GM12875 (cell line): Measurements from ENCODE around the gene LIPT2.

ENCODE experiments used
- H3K4me3 ChIP-seq: one replicate; pipeline ENCODE4 v1.5.1; 2011; ENCODE audit warnings: low read depth, low read length, control low read depth
- TF ChIP-seq, protein P1 (sequence below): IDR thresholded peaks from 2 replicates; pipeline ENCODE4 v1.5.1; 2011; ENCODE audit warnings: low read depth, mild to moderate bottlenecking, control low read depth, inconsistent platforms, low read length, moderate library complexity, borderline replicate concordance; ENCODE audit not compliant: insufficient read depth

The LIPT2 gene

DNA sequence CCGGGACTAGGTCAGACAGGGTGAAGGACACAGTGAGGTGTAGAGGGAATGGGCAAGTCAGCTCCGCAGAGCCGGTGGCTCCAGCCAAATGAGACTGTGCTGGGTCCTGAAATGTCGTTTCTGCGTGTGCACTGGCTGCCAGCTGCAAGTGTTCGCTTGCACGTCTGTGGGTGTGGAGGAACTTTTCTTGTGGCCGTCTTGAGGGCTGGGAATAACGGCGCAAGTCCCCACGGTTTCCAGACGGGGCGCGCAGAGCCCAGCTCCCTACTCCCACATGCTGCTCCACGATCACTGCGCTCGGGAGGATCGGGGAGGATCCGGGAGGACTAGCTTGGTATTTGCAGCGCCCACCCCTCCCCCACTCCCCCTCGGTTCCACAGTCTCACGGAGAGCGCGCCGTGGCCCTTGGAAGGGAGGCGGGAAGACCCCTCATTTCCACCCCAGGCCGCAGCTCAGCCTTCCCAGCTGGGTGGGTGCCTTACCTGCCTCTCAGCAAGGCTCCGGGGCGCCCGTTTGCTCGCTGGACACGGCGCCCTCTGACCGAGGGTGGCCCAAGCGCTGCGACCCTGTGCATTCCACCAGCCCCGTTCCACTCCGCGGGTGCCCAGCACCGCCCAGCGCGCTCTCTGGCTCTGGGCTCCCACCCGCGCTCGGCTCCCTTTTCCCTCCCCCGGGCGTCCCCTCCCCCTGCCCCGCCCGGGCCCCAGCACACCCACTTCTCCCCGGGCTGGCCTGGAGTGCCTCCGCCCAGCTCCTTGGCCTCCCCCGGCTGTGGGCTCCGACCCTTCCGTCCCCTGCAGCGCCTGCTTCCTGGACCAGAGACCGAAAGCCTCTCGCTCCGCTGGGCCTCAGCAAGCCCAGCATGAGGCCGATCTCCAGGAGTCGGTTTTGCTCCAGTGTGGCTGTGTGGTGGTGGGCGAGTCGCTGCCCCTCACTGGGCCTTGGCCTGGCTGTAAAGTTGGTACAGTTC lies 26.3 kb downstream of the LIPT2 start, which contains the start of gene KCNE3:
Gene KCNE3, minus strand, starts transcription at position 634 of the 970 bp plus-strand sequence. CDS start 9,986 bp downstream, outside the sequence.
- H3K4me3 ChIP-seq, result no peak within 1 kb of the TSS
- TF ChIP-seq, protein P1, sequence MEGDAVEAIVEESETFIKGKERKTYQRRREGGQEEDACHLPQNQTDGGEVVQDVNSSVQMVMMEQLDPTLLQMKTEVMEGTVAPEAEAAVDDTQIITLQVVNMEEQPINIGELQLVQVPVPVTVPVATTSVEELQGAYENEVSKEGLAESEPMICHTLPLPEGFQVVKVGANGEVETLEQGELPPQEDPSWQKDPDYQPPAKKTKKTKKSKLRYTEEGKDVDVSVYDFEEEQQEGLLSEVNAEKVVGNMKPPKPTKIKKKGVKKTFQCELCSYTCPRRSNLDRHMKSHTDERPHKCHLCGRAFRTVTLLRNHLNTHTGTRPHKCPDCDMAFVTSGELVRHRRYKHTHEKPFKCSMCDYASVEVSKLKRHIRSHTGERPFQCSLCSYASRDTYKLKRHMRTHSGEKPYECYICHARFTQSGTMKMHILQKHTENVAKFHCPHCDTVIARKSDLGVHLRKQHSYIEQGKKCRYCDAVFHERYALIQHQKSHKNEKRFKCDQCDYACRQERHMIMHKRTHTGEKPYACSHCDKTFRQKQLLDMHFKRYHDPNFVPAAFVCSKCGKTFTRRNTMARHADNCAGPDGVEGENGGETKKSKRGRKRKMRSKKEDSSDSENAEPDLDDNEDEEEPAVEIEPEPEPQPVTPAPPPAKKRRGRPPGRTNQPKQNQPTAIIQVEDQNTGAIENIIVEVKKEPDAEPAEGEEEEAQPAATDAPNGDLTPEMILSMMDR, result no peak

DNA sequence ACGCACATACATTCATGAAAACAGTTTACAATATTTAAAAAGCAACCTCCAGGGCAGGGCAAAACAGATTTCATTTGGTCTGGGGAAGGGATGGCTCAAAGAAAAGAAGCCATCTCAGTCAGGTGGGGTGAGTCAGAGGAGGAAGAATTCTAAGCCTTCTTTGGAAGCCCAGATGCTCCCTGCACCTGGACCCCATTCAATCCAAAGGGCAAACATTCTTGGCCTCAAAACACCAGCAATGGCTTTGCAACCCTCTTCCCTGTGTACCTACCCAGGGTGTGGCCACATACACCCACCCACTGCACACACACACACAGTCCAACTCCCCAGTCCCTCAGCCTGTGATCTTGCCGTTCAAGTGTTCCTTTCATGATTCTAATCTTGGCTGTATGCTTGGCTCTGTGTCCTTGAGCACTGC lies 28.2 kb downstream of the LIPT2 start:
- no peak overlapping the region for H3K4me3 ChIP-seq
- TF ChIP-seq, protein P1, result no peak

DNA sequence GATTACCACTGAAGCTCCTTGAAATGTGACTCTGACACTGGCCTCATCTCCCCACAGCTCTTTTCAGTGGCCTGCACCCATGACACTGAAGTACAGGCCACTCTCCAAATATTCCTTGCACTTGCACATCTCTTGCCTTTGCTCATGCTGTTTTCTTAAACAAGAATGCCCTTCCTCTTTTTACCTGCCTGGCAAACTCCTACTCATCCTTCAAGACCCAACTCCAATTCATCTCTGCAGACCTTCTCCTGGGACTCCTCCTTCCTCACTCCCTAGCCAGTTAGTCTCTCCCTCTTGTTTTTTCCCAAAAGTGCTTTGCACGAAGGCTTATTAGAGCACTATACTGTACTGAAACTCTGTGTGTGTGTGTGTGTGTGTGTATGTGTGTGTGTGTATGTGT lies 28.8 kb downstream of the LIPT2 start:
- no peak overlapping the region for H3K4me3 ChIP-seq
- TF ChIP-seq, protein P1, result no peak

DNA sequence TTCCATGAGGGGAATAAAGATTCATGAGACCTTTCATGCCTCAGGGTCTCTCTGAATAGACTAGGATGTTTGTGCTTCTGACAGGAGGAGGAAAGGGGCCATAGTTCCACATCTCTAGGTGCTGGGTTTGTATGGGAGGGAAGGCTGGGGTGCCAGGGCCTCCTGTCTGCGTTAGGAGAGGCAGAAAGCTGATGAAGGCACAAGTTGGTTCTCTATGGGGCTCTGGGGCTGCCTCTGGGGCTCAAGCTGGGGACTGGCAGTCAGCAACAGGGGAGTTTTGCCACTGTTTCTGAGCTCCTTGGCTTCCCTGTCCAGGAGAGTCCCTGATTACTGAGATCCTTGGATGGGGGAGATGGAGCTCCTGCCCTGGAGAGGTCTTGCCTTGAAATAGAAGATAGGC lies 30.3 kb downstream of the LIPT2 start:
- H3K4me3 ChIP-seq, result no peak overlapping the region
- TF ChIP-seq, protein P1, result no peak

DNA sequence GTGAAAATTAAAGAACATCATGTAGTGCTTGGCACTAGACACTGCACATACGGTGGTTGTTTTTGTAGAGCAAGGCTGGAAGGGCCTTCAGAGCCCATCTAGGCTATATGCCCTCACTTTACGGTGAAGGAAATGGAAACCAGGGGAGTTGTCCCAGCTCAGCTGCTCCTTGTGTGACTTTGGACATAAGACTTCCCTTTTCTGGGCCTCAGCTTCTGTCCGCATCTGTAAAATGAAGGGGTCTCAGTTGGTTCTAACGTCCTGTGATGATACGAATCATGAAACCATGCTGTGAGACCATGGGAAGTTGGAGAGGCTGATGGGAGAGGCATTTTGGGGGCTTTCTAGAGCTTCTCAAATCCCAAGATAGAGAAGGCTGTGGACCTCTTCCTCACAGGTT lies 30.9 kb downstream of the LIPT2 start:
- no peak overlapping the region for H3K4me3 ChIP-seq
- TF ChIP-seq, protein P1, result no peak

DNA sequence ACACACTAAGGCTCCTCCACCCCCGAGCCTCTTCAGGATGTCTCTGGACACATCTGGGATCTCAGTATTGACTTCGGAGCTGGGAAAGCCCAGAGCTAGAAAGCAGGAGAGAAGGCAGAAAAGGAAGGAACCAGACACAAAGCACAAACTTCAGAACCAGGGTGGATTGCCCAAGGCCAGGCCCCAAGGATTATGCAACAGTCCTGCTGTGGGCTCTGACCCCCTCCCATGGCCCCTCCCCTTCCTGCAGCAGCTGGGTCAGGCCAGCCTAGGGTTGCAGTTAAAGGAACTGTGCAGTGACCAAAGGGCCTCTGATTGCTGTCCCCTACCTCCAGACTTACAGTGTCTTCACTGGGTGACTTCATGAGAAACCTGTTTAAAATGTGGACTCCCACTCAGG lies 31.5 kb downstream of the LIPT2 start:
- H3K4me3 ChIP-seq, result no peak overlapping the region
- TF ChIP-seq, protein P1, result no peak
